ENCODE results near the gene AIDA. TPM values are rescaled to one million over a fixed set of nuclear protein-coding genes. Genes with fewer than 3 reads are reported as not detected.
A peak's percentile ranks its signal among the peaks of the same experiment; 100 is the strongest.

AIDA gene
- total RNA-seq, 2 donors from 2014 or later = 32.9 to 36.6 TPM

GRCh38 chr1:222732216-222733159 is 20.2 kb upstream of the AIDA start:
- ATAC-seq (no peak), DNase-seq (no peak)
- H3K4me1 ChIP-seq = no peaks in the 10 kb centered on the region
- no peaks in the 10 kb centered on the region for H3K9me3 ChIP-seq
- H3K4me3 ChIP-seq = no peak overlapping the region
- H3K27ac ChIP-seq = no peak overlapping the region
- intact Hi-C loops (cut with DNase I) = no loop called here
- peaks cover 8 to 50% of the 10 kb centered on the region in 2 donors for H3K36me3 ChIP-seq (replicated peaks in 1 of 2; ENCODE audit: insufficient read depth in 1 of 2, low read depth in 2 of 2)
- no peaks in the 10 kb centered on the region for H3K27me3 ChIP-seq
- TF ChIP-seq POLR2A (IDR thresholded peaks at IDR 0.05) (no peak), CTCF (IDR thresholded peaks at IDR 0.05) (no peak)
- WGBS, 2 donors = 82 to 89% methylated on average over 3 of the region's 3 CpGs

GRCh38 chr1:222730866-222731265 is 18.6 kb upstream of the AIDA start:
- Histone ChIP-seq H3K27me3 (no peaks in the 10 kb centered on the region), H3K27ac (no peak overlapping the region), H3K9me3 (no peaks in the 10 kb centered on the region), H3K36me3 (replicated peaks in 1 of 2; ENCODE audit: insufficient read depth in 1 of 2, low read depth in 2 of 2) (peaks cover 15 to 60% of the 10 kb centered on the region in 2 donors), H3K4me1 (no peaks in the 10 kb centered on the region), H3K4me3 (no peak overlapping the region)
- WGBS, 2 donors = 86 to 91% methylated on average over 1 of the region's 1 CpG
- intact Hi-C loops (cut with DNase I) = no loop called here
- ATAC-seq (no peak), DNase-seq (no peak)
- no peak for TF ChIP-seq POLR2A (IDR thresholded peaks at IDR 0.05)

GRCh38 chr1:222728746-222729145 is 16.5 kb upstream of the AIDA start:
- ATAC-seq = no peak
- DNase-seq = no peak
- Histone ChIP-seq H3K9me3 (no peaks in the 10 kb centered on the region), H3K27me3 (no peaks in the 10 kb centered on the region), H3K4me3 (no peak overlapping the region), H3K36me3 (replicated peaks in 1 of 2; ENCODE audit: insufficient read depth in 1 of 2, low read depth in 2 of 2) (peaks cover 20 to 65% of the 10 kb centered on the region in 2 donors), H3K4me1 (no peaks in the 10 kb centered on the region), H3K27ac (no peak overlapping the region)
- intact Hi-C loops (cut with DNase I) = loop anchor here (10.0 kb wide), 1 partner anchor 74 kb away; no protein-coding TSS in a partner anchor
- TF ChIP-seq CTCF (IDR thresholded peaks at IDR 0.05) (no peak), POLR2A (IDR thresholded peaks at IDR 0.05) (no peak)
- 90 to 93% methylated on average over 1 of the region's 1 CpG for WGBS, 2 donors

- ATAC-seq = no peak
- Histone ChIP-seq H3K27me3 (no peaks in the 10 kb centered on the region), H3K36me3 (replicated peaks in 1 of 2; ENCODE audit: insufficient read depth in 1 of 2, low read depth in 2 of 2) (peaks cover 0 to 12% of the 10 kb centered on the region in 2 donors), H3K9me3 (no peaks in the 10 kb centered on the region), H3K4me3 (no peak overlapping the region), H3K27ac (no peak overlapping the region), H3K4me1 (peaks cover 7% of the 10 kb centered on the region)
- intact Hi-C loops (cut with DNase I) = no loop called here
- DNase-seq = no peak
- WGBS, 2 donors = 89 to 96% methylated on average over 2 of the region's 2 CpGs
- TF ChIP-seq POLR2A (IDR thresholded peaks at IDR 0.05) = no peak
- no peak for TF ChIP-seq CTCF (IDR thresholded peaks at IDR 0.05)
Observed at GRCh38 chr1:222716393-222716792, 4.1 kb upstream of the AIDA start.

- Histone ChIP-seq H3K27me3 (no peaks in the 10 kb centered on the region), H3K27ac (peak overlapping the region; percentile 94 to 99 (median 96)), H3K36me3 (replicated peaks in 1 of 2; ENCODE audit: insufficient read depth in 1 of 2, low read depth in 2 of 2) (peaks cover 0 to 2% of the 10 kb centered on the region in 2 donors), H3K9me3 (no peaks in the 10 kb centered on the region), H3K4me3 (peak overlapping the region; percentile 24 to 61), H3K4me1 (peaks cover 26% of the 10 kb centered on the region)
- ATAC-seq = peak; percentile 84
- peak; percentile 90 to 95 (median 92) for DNase-seq
- 0 to 1% methylated on average over 21 to 39 of the region's 39 CpGs for WGBS, 2 donors
- intact Hi-C loops (cut with DNase I) = no loop called here
- TF ChIP-seq POLR2A (IDR thresholded peaks at IDR 0.05) = peak in 2 of 3 donors; percentile 67 to 68
- no peak for TF ChIP-seq CTCF (IDR thresholded peaks at IDR 0.05)
Observed at GRCh38 chr1:222713091-222713961, 1.0 kb upstream of the AIDA start.
